Nucleus accumbens (tissue), 56 donors: ENCODE results near the gene UBXN11.
"Not testable (repeated sequence)": the region's sequence is repeated elsewhere in the genome, so short reads cannot be mapped to it uniquely, and the experiment has no call there.

Source experiments
- DNase-seq, 56 donors: peaks; one replicate each; lab custom pipeline; 2025; lab: John Stamatoyannopoulos, UW

The UBXN11 gene

GRCh38 chr1:26307966-26308899 lies 1.8 kb upstream of the UBXN11 start:
- not testable (repeated sequence) for DNase-seq

GRCh38 chr1:26307363-26307781 lies 936 bp upstream of the UBXN11 start:
- DNase-seq: no peak

GRCh38 chr1:26305667-26306289 lies 658 bp downstream of the UBXN11 start:
- DNase-seq: no peak

- DNase-seq: no peak
These were observed 3.6 kb downstream of the UBXN11 start for GRCh38 chr1:26302733-26303405.

GRCh38 chr1:26300578-26301275 lies 5.7 kb downstream of the UBXN11 start:
- DNase-seq: no peak

- DNase-seq: no peak
These were observed 8.7 kb downstream of the UBXN11 start for GRCh38 chr1:26297791-26298124.

- DNase-seq: no peak
These were observed 9.2 kb downstream of the UBXN11 start for GRCh38 chr1:26297057-26297790.

- DNase-seq: no peak
These were observed 9.9 kb downstream of the UBXN11 start for GRCh38 chr1:26296340-26297056.

- no peak for DNase-seq
These were observed 11.0 kb downstream of the UBXN11 start for GRCh38 chr1:26295194-26296138.

- DNase-seq: no peak
These were observed 12.4 kb downstream of the UBXN11 start for GRCh38 chr1:26293911-26294463.

GRCh38 chr1:26292735-26293134 lies 13.7 kb downstream of the UBXN11 start:
- not testable (repeated sequence) for DNase-seq

- DNase-seq: no peak
These were observed 14.5 kb downstream of the UBXN11 start for GRCh38 chr1:26291939-26292338.

- DNase-seq: no peak
These were observed 15.0 kb downstream of the UBXN11 start for GRCh38 chr1:26291433-26291832.

- no peak for DNase-seq
These were observed 15.6 kb downstream of the UBXN11 start for GRCh38 chr1:26290882-26291261.

- DNase-seq: no peak
These were observed 16.1 kb downstream of the UBXN11 start for GRCh38 chr1:26290122-26290881.

GRCh38 chr1:26289158-26290059 lies 17.0 kb downstream of the UBXN11 start:
- peak in 1 of 56 donors; percentile 17 for DNase-seq
